Measurements from ENCODE around the gene CCDC68. TPM values are rescaled to one million over a fixed set of nuclear protein-coding genes. Genes with fewer than 3 reads are reported as not detected.
"Not testable (repeated sequence)": the region's sequence is repeated elsewhere in the genome, so short reads cannot be mapped to it uniquely, and the experiment has no call there.

The CCDC68 gene
- total RNA-seq, 2 donors from 2014 or later, result 2.5 to 4.7 TPM

DNA sequence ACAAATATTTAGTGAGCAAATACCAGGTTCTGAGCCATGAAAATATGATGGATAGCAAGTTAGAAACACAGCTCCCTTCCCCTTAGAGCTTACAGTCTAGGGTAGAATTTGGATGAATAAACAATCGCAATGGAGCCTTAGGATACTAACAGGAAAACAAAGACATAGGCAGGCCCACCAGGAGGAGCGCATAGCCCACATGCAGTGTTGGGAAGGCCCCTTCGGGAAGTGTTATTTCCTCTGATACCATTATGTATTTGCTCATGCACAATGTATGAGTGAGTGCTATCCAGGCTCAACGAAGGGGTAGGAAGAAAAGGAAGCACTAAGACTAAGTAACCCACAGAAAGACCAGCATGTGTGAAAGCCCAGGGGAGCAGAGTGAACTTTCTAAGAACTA is 76.9 kb downstream of the CCDC68 start:
- no peak for DNase-seq (ENCODE audit: low spot score)
- intact Hi-C loops (cut with DNase I), result no loop called here

DNA sequence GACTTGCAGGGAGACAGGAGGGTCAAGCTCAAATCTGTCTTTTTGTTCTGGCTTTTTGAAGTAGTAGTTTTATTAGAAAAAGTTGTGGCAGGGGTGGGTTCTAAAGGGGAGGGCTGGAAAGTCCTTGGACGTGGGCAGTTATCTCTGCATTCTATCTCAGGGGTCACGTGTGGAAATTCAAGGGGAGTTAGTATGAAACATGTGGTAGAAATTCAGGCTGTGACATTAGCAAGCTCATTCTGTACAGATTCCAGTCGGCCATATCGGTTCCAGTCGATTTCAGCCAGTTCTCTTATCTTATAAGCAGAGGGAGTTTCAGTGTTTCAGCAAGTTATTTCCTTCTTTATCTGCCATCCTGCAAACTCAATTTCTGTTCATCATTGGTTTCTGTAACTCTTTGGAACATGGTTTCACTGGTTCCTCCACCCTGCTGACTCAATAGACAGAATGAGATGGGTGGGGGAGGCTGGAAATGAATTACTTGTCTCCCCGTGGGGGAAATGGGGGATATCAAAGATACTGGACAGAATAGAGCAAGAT is 78.0 kb downstream of the CCDC68 start:
- no peak for DNase-seq (ENCODE audit: low spot score)
- intact Hi-C loops (cut with DNase I), result no loop called here

DNA sequence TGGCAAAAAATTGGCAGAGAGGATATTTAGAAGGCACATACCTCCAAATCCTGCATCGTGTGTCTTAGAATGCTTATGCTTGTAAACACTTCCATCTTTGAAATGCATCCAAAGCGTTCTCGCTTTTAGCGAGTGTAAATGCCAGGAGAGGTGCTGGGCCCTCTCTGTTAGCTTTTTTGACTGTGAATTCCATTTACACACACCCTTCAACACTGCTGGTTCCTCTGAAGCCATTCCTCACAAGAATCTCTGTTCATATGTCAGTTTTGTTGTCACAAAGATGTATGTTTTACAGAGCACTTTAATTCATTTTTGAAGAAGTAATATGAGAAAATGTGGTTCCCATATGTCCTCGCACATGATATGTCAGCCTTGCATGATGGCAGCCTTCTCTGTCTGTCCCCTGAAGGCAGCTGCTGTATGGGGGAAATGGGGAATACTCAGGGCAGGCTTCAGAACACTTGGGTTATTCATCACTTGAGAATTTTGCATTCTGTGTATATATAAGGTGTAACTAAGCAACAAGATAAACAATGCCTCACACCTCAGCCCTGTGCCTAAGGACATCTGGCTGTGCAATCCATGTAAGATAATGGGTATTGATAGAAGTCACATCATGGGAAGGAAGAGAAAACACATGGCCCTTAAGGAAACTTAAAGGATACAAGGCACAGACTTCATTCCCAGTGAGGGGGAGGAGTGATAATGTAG is 78.7 kb downstream of the CCDC68 start:
- intact Hi-C loops (cut with DNase I), result no loop called here

DNA sequence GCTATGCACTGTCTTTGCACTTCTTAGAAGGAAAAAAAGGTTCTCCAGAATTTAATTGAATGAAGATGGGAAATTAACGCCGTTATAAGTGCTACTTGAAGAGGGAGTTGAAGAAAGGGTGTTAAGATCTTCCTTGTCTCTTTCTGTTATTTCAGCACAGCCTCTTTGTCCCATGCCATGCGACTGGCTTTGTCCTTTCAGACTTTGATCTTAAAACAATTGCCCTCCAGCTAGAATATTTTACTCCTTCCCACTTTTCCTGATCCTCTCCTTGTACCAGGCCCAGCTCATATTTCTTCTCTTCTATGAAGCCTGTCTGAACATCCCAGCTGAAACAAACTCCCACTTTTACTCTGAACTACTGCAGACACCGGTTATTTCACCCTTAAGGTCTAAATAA is 79.6 kb downstream of the CCDC68 start:
- DNase-seq (ENCODE audit: low spot score), result no peak

More for the DNA sequence above, 78.7 kb downstream of the CCDC68 start:
- no peak for DNase-seq (ENCODE audit: low spot score)

DNA sequence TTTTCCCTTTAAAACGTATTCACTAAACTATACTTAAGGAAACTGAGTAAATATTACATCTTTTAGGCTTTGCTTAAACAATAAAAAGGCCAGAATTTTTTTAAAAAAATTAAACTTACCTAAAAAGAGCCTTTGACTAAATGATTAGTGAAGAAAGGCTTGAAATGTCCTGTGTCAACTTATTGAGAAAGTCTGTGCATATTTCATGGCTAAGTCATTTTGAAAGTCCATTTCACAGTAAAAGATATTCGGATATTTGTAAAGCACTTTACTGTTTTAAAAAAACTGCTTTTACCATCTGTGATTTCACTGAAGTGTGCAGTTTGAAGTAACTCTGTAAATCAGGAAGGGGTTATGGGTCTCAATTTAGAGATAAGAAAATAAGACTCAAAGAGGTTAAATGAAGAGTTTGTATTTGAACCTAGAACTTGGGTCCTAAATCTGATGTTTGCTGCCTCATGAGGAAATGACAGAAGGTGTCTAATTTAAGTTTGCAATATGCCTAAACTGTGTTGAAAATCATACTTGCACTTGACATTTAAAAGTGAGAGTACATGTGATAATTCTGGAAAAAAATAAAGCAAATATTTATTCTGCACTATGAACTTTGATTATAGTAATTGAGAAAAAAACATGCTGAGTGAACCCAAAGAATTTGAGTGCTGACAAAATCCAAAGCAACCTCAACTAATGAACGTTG is 80.5 kb downstream of the CCDC68 start:
- intact Hi-C loops (cut with DNase I), result no loop called here
- no peak for DNase-seq (ENCODE audit: low spot score)

More for the DNA sequence above, 79.6 kb downstream of the CCDC68 start:
- intact Hi-C loops (cut with DNase I), result no loop called here

DNA sequence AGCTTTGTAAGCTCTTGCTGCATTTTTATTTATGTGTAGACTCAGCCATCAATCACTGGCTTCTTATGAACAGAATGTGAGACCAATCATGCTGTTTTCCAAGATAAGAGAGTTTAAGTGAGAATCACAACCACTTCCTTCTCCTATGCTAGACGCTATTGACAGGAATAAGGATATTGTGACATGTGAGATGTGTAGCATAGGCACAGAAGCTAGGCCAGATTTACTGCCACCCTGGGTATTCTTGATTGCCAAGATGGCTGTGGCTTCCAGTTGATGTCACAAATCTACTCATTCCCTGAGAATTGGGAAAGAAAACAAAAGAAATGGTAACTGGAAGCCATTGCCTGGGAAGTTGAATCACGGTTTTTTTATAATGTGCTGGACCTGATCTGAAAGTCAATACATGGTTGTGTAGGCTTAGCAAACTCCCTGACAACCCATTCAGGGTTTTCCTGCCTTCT is 81.1 kb downstream of the CCDC68 start:
- intact Hi-C loops (cut with DNase I), result no loop called here

DNA sequence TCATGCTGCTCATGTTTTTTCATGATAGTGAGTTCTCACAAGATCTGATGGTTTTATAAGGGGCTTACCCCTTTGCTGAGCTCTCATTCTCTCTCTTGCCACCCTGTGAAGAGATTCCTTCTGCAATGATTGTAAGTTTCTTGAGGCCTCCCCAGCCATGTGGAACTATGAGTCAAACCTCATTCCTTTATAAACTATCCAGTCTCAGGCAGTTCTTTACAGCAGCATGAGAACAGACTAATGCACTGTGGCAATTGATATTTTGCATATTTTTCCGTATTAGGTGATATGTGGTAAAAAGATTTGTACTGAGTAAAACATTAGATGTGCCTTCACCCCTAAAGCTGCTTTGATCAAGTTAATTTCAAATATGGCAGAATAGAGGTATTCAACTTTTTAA is 82.2 kb downstream of the CCDC68 start:
- intact Hi-C loops (cut with DNase I), result no loop called here
- no peak for DNase-seq (ENCODE audit: low spot score)

More for the DNA sequence above, 81.1 kb downstream of the CCDC68 start:
- DNase-seq (ENCODE audit: low spot score), result no peak

DNA sequence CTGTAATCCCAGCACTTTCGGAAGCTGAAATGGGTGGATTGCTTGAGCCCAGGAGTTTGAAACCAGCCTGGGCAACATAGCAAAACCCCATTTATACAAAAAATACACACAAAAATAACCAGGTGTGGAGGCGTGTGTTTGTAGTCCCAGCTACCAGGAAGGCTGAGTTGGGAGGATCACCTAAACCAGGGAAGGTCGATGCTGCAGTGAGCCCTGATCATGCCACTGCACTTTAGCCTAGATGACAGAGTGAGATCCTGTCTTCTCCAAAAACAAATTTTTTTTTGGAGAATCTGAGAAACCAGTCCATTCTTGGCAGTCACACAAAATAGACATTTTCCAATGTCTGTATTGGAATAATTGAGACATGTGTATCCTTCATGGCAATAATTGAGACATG is 84.2 kb downstream of the CCDC68 start:
- DNase-seq (ENCODE audit: low spot score), result no peak
- intact Hi-C loops (cut with DNase I), result no loop called here

DNA sequence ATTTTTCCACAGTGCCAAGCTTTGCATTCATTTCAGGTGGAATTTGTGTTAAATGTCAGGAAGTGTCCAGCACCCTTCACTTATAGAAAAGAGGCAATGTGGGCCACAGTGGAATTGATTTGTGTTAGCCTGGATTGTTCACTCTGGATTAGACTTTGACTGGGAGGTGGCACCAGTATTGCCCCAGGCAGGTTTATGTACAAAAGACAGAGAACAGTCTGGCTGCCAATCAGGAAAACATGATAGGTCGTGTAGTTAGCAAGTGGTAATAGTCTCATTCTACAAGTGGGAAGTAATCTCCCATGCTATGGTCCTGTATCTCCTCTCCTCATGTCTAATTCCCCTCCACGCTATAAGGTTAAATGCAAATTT is 85.4 kb downstream of the CCDC68 start:
- intact Hi-C loops (cut with DNase I), result loop anchor here in 1 of 2 donors (5.0 kb wide), 1 partner anchor 507 kb away; no protein-coding TSS in a partner anchor

DNA sequence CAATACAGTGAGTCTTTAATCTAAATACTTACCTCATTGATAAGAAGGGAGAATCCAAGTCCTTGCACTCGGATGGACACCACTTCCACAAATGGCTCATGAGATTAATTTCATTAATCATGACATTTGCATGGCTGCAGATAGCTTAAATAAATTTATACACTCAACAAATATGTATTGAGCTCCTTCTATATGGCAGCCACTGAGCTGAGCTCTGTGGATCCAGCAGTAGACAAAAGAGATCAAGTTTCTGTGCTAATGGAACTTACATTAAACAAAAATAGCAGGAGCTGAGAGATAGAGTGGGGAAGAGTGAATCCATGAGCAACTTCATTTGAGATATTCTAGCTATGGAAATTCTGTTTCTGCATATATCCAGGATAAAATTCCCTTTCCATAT is 86.6 kb downstream of the CCDC68 start:
- DNase-seq (ENCODE audit: low spot score), result no peak
- intact Hi-C loops (cut with DNase I), result loop anchor here in 1 of 2 donors (5.0 kb wide), 1 partner anchor 505 kb away; no protein-coding TSS in a partner anchor

More for the DNA sequence above, 85.4 kb downstream of the CCDC68 start:
- DNase-seq (ENCODE audit: low spot score), result no peak

DNA sequence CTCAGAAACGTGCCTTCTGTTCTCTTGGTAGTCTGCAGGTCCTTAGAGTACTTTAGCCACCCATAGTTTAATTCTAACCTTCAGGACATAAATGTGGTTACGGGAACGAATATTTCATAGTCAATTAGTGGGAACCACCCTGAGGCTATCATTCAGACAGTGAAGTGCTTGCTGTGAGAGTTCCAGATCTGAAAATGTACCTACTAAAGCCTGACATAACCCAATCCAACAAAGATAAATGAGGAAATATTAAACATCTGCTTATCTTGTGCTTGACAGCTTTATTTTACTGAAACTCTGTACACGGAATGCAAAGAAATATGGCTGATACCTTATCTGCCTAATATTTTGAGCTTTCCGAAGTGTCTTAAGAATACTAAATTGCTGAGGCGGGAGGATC is 88.0 kb downstream of the CCDC68 start:
- intact Hi-C loops (cut with DNase I), result loop anchor here in 1 of 2 donors (5.0 kb wide), 1 partner anchor 504 kb away; no protein-coding TSS in a partner anchor

DNA sequence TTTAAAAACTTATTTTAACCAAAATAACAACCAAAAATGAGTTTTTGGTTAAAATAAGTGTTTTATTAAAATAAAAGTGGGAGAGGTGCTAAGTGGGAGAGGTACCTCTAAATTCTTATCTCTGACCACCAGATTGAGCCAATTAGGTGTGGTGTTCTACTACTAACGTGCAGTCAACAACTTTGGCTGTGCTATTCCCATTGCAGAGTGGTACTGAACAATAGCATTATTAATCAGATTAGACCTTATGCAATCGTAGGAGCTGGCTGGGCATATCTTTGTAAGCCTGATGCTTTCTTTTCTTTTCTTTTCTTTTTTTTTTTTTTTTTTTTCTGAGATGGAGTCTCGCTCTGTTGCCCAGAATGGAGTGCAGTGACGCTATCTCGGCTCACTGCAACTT is 92.1 kb downstream of the CCDC68 start:
- intact Hi-C loops (cut with DNase I), result no loop called here
- DNase-seq (ENCODE audit: low spot score), result no peak

More for the DNA sequence above, 88.0 kb downstream of the CCDC68 start:
- no peak for DNase-seq (ENCODE audit: low spot score)

DNA sequence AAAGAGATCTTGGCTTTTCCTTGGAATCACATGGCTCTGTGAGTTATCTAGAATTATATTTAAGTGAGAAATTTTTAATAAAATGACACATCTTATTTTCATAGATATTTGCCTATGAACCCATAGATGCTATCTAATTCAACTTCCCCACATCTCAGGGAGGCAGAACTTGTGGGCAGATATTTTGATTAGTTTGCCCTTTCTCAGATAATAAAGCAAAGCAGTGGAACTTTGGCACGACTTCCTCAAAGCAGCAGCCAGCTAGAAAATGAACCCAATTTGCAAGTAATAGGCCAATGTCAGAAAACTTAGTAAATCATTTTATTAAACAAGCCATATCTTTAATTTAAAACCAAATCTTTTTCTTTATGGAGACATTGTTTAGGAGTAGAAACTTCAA is 98.3 kb downstream of the CCDC68 start:
- intact Hi-C loops (cut with DNase I), result no loop called here
- DNase-seq (ENCODE audit: low spot score), result no peak

DNA sequence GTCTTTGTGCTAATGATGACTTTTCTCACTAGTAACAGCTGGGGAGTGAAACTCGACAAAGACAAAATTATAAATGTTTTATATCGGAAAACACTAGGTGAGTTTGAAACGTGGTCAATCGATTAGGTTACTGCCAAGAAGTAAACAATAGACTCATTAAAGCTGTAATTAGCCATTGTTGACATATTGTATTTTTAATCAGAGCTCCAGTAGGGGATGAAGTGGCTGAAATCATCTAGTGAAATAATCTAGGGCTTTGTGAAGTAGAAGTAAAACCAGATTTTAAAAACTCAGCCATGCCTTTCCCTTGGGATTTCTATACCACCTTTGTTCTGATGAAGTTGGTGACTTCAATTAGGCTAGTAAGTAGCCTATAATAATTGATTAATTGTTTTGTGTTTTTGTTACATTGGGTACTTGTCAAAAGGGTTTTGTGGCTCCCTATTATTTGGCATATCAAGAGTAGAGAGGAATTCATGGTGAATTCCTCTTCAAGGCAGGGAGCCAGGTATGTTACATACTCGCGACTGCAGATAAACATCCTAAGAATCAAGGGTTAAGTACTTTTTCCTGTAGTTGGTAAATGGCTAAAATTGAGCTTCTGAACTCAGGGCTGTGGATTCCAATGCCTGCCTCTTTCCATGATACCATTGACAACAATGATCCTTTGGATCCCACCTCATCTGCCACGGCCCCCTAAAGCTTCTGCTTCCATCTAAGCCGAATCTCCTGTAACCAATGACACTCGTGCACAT is 99.4 kb downstream of the CCDC68 start:
- DNase-seq (ENCODE audit: low spot score), result no peak
- intact Hi-C loops (cut with DNase I), result no loop called here

DNA sequence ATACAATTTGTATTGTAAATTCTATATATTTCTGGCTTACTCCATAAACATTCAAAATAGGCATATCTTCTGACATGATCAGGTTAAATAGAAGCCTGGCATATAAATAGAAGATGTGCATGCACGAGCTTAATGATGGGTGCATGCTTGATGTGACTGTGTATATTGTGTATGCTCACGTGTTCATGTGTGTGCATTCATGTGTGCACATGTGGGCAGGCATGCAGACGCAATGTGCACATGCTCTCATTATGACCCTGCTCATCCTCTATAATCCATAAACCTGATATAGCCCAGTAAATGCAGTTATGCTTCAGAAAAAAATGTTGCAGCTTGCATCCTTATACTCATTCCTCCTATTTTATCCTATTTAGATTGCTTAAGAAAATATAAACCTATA is 101.8 kb downstream of the CCDC68 start:
- intact Hi-C loops (cut with DNase I), result no loop called here
- DNase-seq (ENCODE audit: low spot score), result no peak

DNA sequence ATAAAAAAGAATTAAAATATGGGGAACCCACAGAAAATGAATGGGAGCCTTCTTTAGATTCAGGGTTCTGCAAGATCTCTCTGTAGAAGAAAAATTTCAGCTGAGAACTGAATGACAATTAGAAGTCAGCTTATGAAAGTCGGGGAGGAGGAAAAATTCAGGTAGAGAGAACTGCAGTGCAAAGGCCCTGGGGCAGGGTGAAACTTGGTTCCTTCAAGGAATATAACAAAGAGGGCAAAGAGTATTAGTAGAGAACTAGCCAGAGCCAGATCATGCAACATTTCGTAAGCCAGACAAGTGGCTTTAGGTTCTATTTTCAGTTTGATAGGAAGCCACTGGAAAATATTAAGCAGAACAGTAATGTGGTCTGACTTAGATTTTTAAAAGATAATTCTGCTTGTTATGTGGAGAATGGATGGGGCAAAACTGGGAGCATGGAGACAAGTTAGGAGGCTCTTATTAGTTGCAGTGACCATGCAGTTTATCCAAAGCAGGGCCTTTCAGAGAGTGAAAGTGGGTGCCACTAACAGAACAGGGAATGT is 103.1 kb downstream of the CCDC68 start:
- DNase-seq (ENCODE audit: low spot score), result no peak
- intact Hi-C loops (cut with DNase I), result no loop called here

DNA sequence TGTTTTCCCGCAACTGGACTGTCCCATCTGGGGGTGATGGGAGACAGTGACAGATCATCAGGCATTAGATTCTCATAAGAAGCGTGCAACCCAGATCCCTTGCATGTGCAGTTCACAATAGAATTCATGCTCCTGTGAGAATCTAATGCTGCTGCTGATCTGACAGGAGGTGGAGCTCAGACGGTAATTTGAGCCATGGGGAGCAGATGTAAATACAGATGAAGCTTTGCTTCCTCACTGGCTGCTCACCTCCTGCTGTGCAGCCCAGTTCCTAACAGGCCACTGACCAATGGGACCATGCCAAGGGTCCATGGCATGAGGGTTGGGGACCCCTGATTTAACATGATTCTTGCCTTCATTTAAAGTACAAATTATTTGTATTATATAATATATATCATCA is 104.2 kb downstream of the CCDC68 start:
- intact Hi-C loops (cut with DNase I); DNase-seq (ENCODE audit: low spot score): not testable (repeated sequence)

DNA sequence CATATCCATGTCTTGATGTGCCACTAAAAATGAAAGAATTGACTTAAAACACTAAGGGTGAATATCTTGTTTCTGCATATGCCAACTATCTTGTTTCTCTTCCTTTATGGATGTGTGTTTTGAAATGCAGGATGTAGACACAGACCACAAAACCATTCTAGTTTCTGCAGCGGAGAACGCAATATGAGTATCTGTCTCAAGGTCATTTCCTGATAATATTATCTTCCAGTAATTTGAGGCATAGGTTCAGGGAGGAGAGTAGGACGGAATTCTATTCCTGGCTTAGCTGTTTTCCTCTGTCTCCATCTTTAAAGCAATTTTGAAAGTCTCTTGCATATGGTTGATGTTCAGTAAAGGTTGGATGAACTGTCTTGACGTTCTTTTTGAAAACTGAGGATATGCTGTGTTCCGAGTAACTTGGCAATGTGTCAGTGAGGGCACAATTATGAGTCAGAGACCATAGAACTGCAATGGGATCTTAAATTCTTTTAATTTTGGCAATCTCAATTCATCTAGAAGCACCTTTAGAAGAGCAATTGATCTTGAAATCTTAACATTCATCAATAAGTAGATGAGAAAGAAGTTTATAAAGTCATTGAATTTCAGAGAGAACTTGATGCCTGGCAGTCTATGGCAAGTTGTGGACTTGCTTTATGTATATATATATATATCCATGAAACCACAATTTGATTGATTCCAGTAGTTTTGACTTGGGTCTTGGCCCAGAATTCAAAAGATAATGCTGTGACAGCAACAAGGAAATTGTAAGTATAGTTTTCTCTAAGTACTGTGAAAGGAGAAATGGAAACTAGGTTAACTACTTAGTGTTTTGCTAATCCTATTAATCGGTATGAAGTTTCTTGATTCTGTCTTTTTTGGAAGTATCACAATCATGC is 106.2 kb downstream of the CCDC68 start:
- intact Hi-C loops (cut with DNase I), result no loop called here
- DNase-seq (ENCODE audit: low spot score), result no peak

All from posterior vena cava (tissue), 2 donors.